MCF 10A (cell line): ENCODE data around the gene PLEKHJ1. TPM values are rescaled to one million over a fixed set of nuclear protein-coding genes. Genes with fewer than 3 reads are reported as not detected.

Source experiments
- BruUV-seq: library from RNA; stranded (reverse); fragments of 400-500 nt; replicated peaks from 2 replicates; lab custom pipeline; 2021; lab: Mats Ljungman, UMichigan
- CTCF ChIA-PET: fragments of 300-600 bp; sonication (Branson Sonifier 250); formaldehyde crosslinking; extraction: SDS; loops from one replicate; lab custom pipeline; 2021; ENCODE audit warnings: antibody characterized with exemption, inconsistent platforms; lab: Yijun Ruan, JAX
- POLR2A ChIA-PET: fragments of 300-600, 350-650 bp; sonication (Branson Sonifier 250); formaldehyde crosslinking; extraction: SDS; loops from one replicate; lab custom pipeline; 2020; ENCODE audit warnings: antibody characterized with exemption, inconsistent platforms; lab: Yijun Ruan, JAX
- DNase-seq: peaks from one replicate; pipeline ENCODE4 v3.0.0-alpha.2; 2018; ENCODE audit not compliant: unreplicated experiment
- H3K27ac Mint-ChIP-seq: one replicate; pipeline ENCODE4 v1.8.0; 2022; ENCODE audit warnings: mild to moderate bottlenecking, low read depth, mixed read lengths; ENCODE audit not compliant: unreplicated experiment
- H3K27me3 Mint-ChIP-seq: one replicate; pipeline ENCODE4 v1.8.0; 2022; ENCODE audit warnings: mixed read lengths; ENCODE audit not compliant: insufficient read depth, unreplicated experiment
- H3K36me3 Mint-ChIP-seq: one replicate; pipeline ENCODE4 v1.8.0; 2022; ENCODE audit warnings: mild to moderate bottlenecking, moderate library complexity, mixed read lengths; ENCODE audit not compliant: insufficient read depth, unreplicated experiment
- H3K4me1 Mint-ChIP-seq: one replicate; pipeline ENCODE4 v1.8.0; 2022; ENCODE audit warnings: mixed read lengths; ENCODE audit not compliant: insufficient read depth, unreplicated experiment
- H3K4me3 Mint-ChIP-seq: one replicate; pipeline ENCODE4 v1.8.0; 2022; ENCODE audit warnings: mild to moderate bottlenecking, moderate library complexity, mixed read lengths; ENCODE audit not compliant: unreplicated experiment
- H3K9me3 Mint-ChIP-seq: one replicate; pipeline ENCODE4 v1.8.0; 2022; ENCODE audit warnings: mixed read lengths; ENCODE audit not compliant: unreplicated experiment
- CTCF ChIP-seq: fragments of 200-600 bp; IDR thresholded peaks from one replicate; pipeline ENCODE4 v1.8.0; 2022; ENCODE audit warnings: antibody characterized with exemption, mild to moderate bottlenecking; ENCODE audit not compliant: unreplicated experiment
- intact Hi-C: fragments of 100-400 bp; cut with micrococcal nuclease; formaldehyde crosslinking; loops from 2 replicates; pipeline ENCODE4 v1.14.1; 2022
- total RNA-seq: library from RNA; stranded (reverse); gene quantifications from 2 replicates; pipeline ENCODE4 v1.2.3, GENCODE V29; 2022

PLEKHJ1 gene
- total RNA-seq, 1 experiment from 2014 or later, result 54.1 TPM

- intact Hi-C loops, result loop anchor here (5.0 kb wide), 2 partner anchors 78 to 373 kb away; no protein-coding TSS in a partner anchor
- DNase-seq, result no peak
- no TSS peak for BruUV-seq
- peaks cover 39% of the 10 kb centered on the region for H3K36me3 Mint-ChIP-seq
- ChIA-PET POLR2A (interaction anchor here (0.7 to 4.1 kb wide), 24 partner anchors 9 to 388 kb away, joined by 3 to 79 read pairs (median 4); partner anchors contain the start of genes ABHD17A, AMH, AP3D1 and DOT1L), CTCF (interaction anchor here (0.8 to 3.2 kb wide), 8 partner anchors 21 to 153 kb away, joined by 3 to 20 read pairs (median 4); no protein-coding TSS in a partner anchor)
- no peaks in the 10 kb centered on the region for H3K27me3 Mint-ChIP-seq
- H3K9me3 Mint-ChIP-seq, result no peaks in the 10 kb centered on the region
- peak overlapping the region; percentile 67 for H3K27ac Mint-ChIP-seq
- H3K4me3 Mint-ChIP-seq, result peak overlapping the region; percentile 86
- TF ChIP-seq CTCF, result no peak
- peaks cover 23% of the 10 kb centered on the region for H3K4me1 Mint-ChIP-seq
These were observed 3.0 kb upstream of the PLEKHJ1 start for GRCh38 chr19:2239173-2239572.

DNA sequence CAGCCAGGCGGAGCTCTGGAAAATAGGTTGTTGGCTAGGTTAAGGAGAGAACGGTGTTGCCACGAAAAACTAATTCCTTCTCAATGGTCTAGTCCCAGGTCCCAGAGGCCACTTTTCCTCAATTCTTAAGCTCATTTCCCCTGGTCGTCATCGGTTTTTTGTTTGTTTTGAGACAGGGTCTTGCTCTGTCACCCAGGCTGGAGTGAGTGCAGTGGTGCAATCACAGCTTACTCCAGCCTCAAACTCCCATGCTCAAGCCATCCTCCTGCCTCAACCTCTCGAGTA is 1.7 kb upstream of the PLEKHJ1 start:
- Mint-ChIP-seq H3K27me3 (no peaks in the 10 kb centered on the region), H3K9me3 (no peaks in the 10 kb centered on the region), H3K4me1 (peaks cover 23% of the 10 kb centered on the region), H3K36me3 (peaks cover 34% of the 10 kb centered on the region), H3K4me3 (peak overlapping the region; percentile 86), H3K27ac (peak overlapping the region; percentile 67)
- POLR2A ChIA-PET, result interaction anchor here (0.7 to 4.1 kb wide), 12 partner anchors 22 to 225 kb away, joined by 3 to 79 read pairs (median 4); partner anchors contain the start of genes AP3D1 and TIMM13
- intact Hi-C loops, result loop anchor here (5.0 kb wide), 2 partner anchors 79 to 374 kb away; no protein-coding TSS in a partner anchor
- BruUV-seq, result no TSS peak
- TF ChIP-seq CTCF, result no peak
- DNase-seq, result no peak
- CTCF ChIA-PET, result interaction anchor here (0.5 to 3.2 kb wide), 8 partner anchors 25 to 378 kb away, joined by 3 to 20 read pairs (median 5); no protein-coding TSS in a partner anchor

- ChIA-PET CTCF (interaction anchor here (0.5 to 3.2 kb wide), 7 partner anchors 25 to 905 kb away, joined by 3 to 20 read pairs (median 4); no protein-coding TSS in a partner anchor), POLR2A (interaction anchor here (0.7 to 4.1 kb wide), 10 partner anchors 25 to 202 kb away, joined by 3 to 79 read pairs (median 4); partner anchors contain the start of genes AP3D1 and TIMM13)
- Mint-ChIP-seq H3K4me1 (peaks cover 23% of the 10 kb centered on the region), H3K27me3 (no peaks in the 10 kb centered on the region), H3K9me3 (no peaks in the 10 kb centered on the region), H3K36me3 (peaks cover 34% of the 10 kb centered on the region), H3K4me3 (peak overlapping the region; percentile 86), H3K27ac (peak overlapping the region; percentile 99)
- no peak for TF ChIP-seq CTCF
- intact Hi-C loops, result loop anchor here (5.0 kb wide), 2 partner anchors 80 to 375 kb away; no protein-coding TSS in a partner anchor
- BruUV-seq, result TSS peak; percentile 49
- no peak for DNase-seq
These were observed 1.1 kb upstream of the PLEKHJ1 start for GRCh38 chr19:2237051-2237868.

GRCh38 chr19:2236064-2236313 is 140 bp downstream of the PLEKHJ1 start:
- intact Hi-C loops, result loop anchor here (1.0 to 5.0 kb wide), 4 partner anchors 37 to 376 kb away; no protein-coding TSS in a partner anchor
- Mint-ChIP-seq H3K4me3 (peak overlapping the region; percentile 86), H3K36me3 (peaks cover 42% of the 10 kb centered on the region), H3K27me3 (no peaks in the 10 kb centered on the region), H3K4me1 (peaks cover 18% of the 10 kb centered on the region), H3K27ac (peak overlapping the region; percentile 99), H3K9me3 (no peaks in the 10 kb centered on the region)
- POLR2A ChIA-PET, result interaction anchor here (0.5 to 1.5 kb wide), 15 partner anchors 10 to 385 kb away, joined by 3 to 8 read pairs (median 4); partner anchors contain the start of genes AP3D1, LSM7, SPPL2B and TIMM13
- DNase-seq, result no peak
- CTCF ChIA-PET, result interaction anchor here (0.5 to 1.4 kb wide), 12 partner anchors 21 to 201 kb away, joined by 3 to 9 read pairs (median 3); partner anchors contain the start of gene AP3D1
- no peak for TF ChIP-seq CTCF
- BruUV-seq, result no TSS peak
